Fibroblast of pulmonary artery (primary cell): ENCODE measurements around the gene CD79B.
A peak's percentile ranks its signal among the peaks of the same experiment; 100 is the strongest.

Experiments
- DNase-seq: peaks from one replicate; pipeline ENCODE4 v3.0.0-alpha.2; 2010; ENCODE audit warnings: low read depth
- H3K4me3 ChIP-seq: replicated peaks from 2 replicates; pipeline ENCODE4 v1.5.1; 2011; ENCODE audit warnings: low read depth, mild to moderate bottlenecking, control low read depth, low read length, moderate library complexity
- CTCF ChIP-seq: IDR thresholded peaks from 2 replicates; pipeline ENCODE4 v1.5.1; 2011; ENCODE audit warnings: mild to moderate bottlenecking, control low read depth, low read length, inconsistent platforms; ENCODE audit errors: missing control alignments

CD79B gene

GRCh38 chr17:63931981-63932561, at the start of gene CD79B:
Gene CD79B (minus strand): TSS chr17:63932331. CDS start chr17:63932261, 70 bp downstream.
- TF ChIP-seq CTCF: no peak
- DNase-seq: no peak
- H3K4me3 ChIP-seq: no peak within 1 kb of the TSS

GRCh38 chr17:63978272-63979200, 46.4 kb upstream of the CD79B start:
- no peak overlapping the region for H3K4me3 ChIP-seq
- no peak for TF ChIP-seq CTCF
- DNase-seq: no peak

- H3K4me3 ChIP-seq: no peak overlapping the region
- no peak for DNase-seq
- no peak for TF ChIP-seq CTCF
Observed at GRCh38 chr17:63976702-63977101, 44.6 kb upstream of the CD79B start.

- TF ChIP-seq CTCF: no peak
- no peak overlapping the region for H3K4me3 ChIP-seq
- DNase-seq: no peak
Observed at GRCh38 chr17:63975541-63976092, 43.5 kb upstream of the CD79B start.

GRCh38 chr17:63974594-63975192, 42.6 kb upstream of the CD79B start:
- no peak for TF ChIP-seq CTCF
- DNase-seq: peak; percentile 39
- no peak overlapping the region for H3K4me3 ChIP-seq

GRCh38 chr17:63973930-63974593, 41.9 kb upstream of the CD79B start:
- H3K4me3 ChIP-seq: no peak overlapping the region
- no peak for TF ChIP-seq CTCF
- DNase-seq: no peak
